Measurements from ENCODE around the gene PMM2. TPM values are rescaled to one million over a fixed set of nuclear protein-coding genes. Genes with fewer than 3 reads are reported as not detected.

The PMM2 gene
- total and polyA plus RNA-seq, 9 of the 15 experiments (the other 6 are each of a cell fraction or from before 2014, with no cell fraction given), result 5.6 to 42.7 (median 25.9) TPM

DNA sequence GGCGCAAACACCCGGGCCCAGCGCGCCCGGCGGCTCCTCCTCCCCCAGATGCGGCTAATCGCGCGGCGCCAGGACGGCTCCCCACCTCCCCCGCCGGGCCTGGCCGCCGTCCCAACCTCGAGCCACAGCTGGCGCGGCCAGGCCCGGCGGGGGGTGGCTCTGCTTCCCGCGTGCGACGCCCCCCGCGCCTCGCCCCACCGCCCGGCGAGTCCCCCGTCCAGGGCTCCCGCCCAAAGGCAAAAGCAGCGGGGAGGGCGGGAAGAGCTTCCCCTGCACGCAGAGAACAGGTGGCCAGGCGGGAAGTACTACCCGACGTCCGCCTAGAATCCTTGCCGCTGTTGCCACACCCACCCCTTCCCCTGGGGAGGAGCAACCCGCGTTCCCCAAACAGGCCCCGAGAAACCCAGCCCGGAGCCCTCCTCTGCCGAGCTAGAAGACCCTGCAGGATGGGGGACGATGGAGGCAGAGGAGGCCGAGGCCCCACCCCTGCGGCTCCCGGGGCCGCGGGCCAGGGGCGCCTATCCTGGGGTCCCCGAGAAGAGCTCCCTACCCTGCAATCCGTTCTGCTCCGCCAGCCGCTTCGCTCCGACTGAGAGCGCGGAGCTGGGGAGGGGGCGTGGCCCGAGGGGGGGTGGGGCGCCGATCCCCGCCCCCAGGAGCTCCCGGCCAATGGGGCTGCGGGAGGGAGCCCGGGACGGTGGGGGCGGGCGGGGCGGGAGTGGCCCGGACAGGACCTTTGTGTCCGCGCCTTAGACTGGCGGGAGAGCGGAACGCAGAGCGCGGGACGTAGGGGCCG is 71.0 kb downstream of the PMM2 start, which contains the start of gene CARHSP1 (continued):
- TF ChIP-seq, protein P1, sequence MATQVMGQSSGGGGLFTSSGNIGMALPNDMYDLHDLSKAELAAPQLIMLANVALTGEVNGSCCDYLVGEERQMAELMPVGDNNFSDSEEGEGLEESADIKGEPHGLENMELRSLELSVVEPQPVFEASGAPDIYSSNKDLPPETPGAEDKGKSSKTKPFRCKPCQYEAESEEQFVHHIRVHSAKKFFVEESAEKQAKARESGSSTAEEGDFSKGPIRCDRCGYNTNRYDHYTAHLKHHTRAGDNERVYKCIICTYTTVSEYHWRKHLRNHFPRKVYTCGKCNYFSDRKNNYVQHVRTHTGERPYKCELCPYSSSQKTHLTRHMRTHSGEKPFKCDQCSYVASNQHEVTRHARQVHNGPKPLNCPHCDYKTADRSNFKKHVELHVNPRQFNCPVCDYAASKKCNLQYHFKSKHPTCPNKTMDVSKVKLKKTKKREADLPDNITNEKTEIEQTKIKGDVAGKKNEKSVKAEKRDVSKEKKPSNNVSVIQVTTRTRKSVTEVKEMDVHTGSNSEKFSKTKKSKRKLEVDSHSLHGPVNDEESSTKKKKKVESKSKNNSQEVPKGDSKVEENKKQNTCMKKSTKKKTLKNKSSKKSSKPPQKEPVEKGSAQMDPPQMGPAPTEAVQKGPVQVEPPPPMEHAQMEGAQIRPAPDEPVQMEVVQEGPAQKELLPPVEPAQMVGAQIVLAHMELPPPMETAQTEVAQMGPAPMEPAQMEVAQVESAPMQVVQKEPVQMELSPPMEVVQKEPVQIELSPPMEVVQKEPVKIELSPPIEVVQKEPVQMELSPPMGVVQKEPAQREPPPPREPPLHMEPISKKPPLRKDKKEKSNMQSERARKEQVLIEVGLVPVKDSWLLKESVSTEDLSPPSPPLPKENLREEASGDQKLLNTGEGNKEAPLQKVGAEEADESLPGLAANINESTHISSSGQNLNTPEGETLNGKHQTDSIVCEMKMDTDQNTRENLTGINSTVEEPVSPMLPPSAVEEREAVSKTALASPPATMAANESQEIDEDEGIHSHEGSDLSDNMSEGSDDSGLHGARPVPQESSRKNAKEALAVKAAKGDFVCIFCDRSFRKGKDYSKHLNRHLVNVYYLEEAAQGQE (IDR thresholded peaks at IDR 0.05; ENCODE audit: borderline replicate concordance), result no peak
- TF ChIP-seq, protein P1 (CRISPR knock-in tag; IDR thresholded peaks at IDR 0.05; ENCODE audit: low read depth), result no peak
- no peak for TF ChIP-seq TAF15 (IDR thresholded peaks at IDR 0.05; ENCODE audit: low read depth, low read length)
- no peak for TF ChIP-seq ZFPM2 (CRISPR knock-in tag; IDR thresholded peaks at IDR 0.05)
- TF ChIP-seq ZNF212 (CRISPR knock-in tag; IDR thresholded peaks at IDR 0.05), result no peak
- no peak for TF ChIP-seq FOXJ3 (CRISPR knock-in tag; IDR thresholded peaks at IDR 0.05)
- TF ChIP-seq BCOR (IDR thresholded peaks at IDR 0.05), result peak; percentile 85; the same call in 1 of the 2 replicates
- no peak for TF ChIP-seq ZNF764 (CRISPR knock-in tag; IDR thresholded peaks at IDR 0.05; ENCODE audit: low read depth)
- TF ChIP-seq, protein P2, sequence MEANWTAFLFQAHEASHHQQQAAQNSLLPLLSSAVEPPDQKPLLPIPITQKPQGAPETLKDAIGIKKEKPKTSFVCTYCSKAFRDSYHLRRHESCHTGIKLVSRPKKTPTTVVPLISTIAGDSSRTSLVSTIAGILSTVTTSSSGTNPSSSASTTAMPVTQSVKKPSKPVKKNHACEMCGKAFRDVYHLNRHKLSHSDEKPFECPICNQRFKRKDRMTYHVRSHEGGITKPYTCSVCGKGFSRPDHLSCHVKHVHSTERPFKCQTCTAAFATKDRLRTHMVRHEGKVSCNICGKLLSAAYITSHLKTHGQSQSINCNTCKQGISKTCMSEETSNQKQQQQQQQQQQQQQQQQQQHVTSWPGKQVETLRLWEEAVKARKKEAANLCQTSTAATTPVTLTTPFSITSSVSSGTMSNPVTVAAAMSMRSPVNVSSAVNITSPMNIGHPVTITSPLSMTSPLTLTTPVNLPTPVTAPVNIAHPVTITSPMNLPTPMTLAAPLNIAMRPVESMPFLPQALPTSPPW (CRISPR knock-in tag; IDR thresholded peaks at IDR 0.05), result peak; percentile 92
- 0 out of 2 replicates have a peak, but pooled peaks have one; percentile 41 for TF ChIP-seq CTBP1 (IDR thresholded peaks at IDR 0.05; ENCODE audit: borderline replicate concordance)
- no peak for TF ChIP-seq ZNF184 (CRISPR knock-in tag; IDR thresholded peaks at IDR 0.05)
- TF ChIP-seq HNRNPH1 (optimal IDR thresholded peaks at IDR 0.05; ENCODE audit: low read depth, low read length), result no peak
- TF ChIP-seq, protein P3, sequence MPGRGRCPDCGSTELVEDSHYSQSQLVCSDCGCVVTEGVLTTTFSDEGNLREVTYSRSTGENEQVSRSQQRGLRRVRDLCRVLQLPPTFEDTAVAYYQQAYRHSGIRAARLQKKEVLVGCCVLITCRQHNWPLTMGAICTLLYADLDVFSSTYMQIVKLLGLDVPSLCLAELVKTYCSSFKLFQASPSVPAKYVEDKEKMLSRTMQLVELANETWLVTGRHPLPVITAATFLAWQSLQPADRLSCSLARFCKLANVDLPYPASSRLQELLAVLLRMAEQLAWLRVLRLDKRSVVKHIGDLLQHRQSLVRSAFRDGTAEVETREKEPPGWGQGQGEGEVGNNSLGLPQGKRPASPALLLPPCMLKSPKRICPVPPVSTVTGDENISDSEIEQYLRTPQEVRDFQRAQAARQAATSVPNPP (IDR thresholded peaks at IDR 0.05; ENCODE audit: borderline replicate concordance, insufficient read depth, insufficient read length), result no peak

Data from K562 (cell line).